AG09309 (cell line): ENCODE measurements around the gene CLRN3.
A peak's percentile ranks its signal among the peaks of the same experiment; 100 is the strongest.

Experiments used
- DNase-seq: peaks from one replicate; pipeline ENCODE4 v3.0.0-alpha.2; 2010; ENCODE audit warnings: low read depth
- H3K4me3 ChIP-seq: 2 replicates; pipeline ENCODE4 v1.5.1; 2011; ENCODE audit warnings: mild to moderate bottlenecking, low read depth, low read length, moderate library complexity; ENCODE audit not compliant: control insufficient read depth
- TF ChIP-seq, protein P1 (sequence below): IDR thresholded peaks from 2 replicates; pipeline ENCODE4 v1.5.1; 2011; ENCODE audit warnings: mild to moderate bottlenecking, low read depth, low read length, inconsistent platforms; ENCODE audit not compliant: insufficient read depth, control insufficient read depth; ENCODE audit errors: missing control alignments

Gene CLRN3

DNA sequence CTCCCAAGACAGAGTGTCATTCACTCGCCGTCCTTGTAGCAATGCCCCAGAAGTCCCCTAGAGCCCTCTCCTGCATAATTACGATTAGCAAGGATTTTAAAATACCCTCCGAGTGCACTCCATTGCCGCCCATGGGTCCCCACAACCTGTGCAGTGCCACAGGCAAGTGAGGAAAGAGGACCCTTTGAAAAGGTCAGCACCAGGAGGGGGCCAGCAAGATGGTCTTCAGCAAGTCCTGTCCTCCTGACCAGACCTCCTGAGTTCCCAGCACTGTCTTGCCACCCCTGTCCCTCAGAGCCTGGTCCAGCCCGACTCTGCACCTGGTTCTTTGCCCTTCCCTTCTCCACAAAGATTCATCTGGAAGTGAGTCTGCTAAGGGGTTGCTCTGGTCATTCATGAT is 32.1 kb downstream of the CLRN3 start:
- no peak for DNase-seq
- TF ChIP-seq, protein P1, sequence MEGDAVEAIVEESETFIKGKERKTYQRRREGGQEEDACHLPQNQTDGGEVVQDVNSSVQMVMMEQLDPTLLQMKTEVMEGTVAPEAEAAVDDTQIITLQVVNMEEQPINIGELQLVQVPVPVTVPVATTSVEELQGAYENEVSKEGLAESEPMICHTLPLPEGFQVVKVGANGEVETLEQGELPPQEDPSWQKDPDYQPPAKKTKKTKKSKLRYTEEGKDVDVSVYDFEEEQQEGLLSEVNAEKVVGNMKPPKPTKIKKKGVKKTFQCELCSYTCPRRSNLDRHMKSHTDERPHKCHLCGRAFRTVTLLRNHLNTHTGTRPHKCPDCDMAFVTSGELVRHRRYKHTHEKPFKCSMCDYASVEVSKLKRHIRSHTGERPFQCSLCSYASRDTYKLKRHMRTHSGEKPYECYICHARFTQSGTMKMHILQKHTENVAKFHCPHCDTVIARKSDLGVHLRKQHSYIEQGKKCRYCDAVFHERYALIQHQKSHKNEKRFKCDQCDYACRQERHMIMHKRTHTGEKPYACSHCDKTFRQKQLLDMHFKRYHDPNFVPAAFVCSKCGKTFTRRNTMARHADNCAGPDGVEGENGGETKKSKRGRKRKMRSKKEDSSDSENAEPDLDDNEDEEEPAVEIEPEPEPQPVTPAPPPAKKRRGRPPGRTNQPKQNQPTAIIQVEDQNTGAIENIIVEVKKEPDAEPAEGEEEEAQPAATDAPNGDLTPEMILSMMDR: no peak
- H3K4me3 ChIP-seq: no peak overlapping the region

DNA sequence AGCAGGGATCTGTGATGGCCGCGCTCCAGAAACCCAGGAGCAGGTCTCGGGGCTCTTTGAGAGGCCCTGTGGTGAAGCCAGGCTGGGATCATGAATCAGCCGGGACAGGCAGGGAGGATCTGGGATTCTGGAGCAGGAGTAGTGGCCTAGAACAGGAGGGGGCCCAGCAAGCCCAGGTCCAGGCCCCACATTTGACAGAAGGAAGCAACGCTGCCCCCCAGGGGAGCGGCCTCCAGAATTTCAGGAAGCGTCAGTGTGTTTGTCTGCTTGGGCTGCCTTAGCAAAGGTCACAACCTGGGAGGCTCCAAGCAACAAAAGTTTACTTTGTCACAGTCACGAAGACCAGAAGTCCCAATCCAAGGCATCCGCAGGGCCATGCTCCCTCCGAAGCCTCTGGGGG is 36.8 kb downstream of the CLRN3 start:
- TF ChIP-seq, protein P1: no peak
- no peak for DNase-seq
- H3K4me3 ChIP-seq: no peak overlapping the region

DNA sequence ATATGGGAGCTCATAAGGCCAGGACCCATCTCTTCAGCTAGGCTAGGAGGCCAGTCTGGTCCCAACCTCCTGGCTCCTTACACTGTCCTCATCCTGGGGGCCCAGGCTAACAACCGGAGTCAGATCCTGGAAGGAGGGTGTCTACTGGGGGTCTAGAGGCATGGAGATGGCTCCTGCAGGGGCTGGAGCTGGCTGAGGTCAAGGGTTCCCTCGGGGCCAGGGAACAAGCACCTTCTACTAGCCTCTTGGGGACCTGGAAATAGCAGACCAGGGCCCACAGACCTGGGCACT is 37.2 kb downstream of the CLRN3 start:
- no peak overlapping the region for H3K4me3 ChIP-seq
- DNase-seq: no peak
- TF ChIP-seq, protein P1: no peak

DNA sequence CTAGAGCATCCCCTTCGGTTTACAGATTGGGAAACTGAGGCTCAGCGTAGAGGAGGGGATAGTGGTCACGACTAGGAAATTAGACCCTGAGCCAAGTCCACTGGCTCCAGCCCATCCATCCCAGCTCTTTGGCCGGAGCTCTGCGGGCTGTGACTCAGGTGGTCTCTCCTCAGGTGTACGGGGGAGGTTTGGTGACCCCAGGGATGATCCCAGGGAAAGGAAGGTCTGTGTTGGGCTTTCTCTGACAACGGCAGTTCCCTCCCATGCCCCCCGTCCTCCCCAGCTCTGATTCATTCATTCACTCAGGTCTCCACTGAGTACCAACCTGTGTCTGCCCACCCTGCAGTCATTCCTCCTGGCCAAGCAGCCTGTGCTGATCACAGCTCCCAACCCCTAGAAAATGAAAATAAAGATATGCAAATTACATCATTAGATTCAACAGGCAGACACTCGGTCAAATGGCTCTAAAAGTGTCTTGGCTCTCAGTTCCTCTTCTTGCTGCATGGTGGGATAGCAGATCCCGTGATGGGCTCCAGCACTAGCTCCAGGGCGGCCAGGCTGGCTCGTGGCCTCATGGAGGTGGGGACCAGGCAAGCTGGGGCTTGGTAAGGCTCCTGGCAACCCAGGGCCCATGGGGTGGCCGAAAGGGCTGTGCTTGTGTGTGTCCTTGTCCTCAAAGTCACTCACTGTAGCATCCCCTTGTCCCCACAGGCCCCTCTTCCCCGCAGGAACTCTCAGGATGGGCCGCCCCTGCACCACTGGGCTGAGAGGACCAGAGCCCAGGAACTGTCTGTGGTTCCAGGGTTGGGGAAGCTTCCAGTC is 37.8 kb downstream of the CLRN3 start:
- TF ChIP-seq, protein P1: no peak
- no peak overlapping the region for H3K4me3 ChIP-seq
- no peak for DNase-seq

DNA sequence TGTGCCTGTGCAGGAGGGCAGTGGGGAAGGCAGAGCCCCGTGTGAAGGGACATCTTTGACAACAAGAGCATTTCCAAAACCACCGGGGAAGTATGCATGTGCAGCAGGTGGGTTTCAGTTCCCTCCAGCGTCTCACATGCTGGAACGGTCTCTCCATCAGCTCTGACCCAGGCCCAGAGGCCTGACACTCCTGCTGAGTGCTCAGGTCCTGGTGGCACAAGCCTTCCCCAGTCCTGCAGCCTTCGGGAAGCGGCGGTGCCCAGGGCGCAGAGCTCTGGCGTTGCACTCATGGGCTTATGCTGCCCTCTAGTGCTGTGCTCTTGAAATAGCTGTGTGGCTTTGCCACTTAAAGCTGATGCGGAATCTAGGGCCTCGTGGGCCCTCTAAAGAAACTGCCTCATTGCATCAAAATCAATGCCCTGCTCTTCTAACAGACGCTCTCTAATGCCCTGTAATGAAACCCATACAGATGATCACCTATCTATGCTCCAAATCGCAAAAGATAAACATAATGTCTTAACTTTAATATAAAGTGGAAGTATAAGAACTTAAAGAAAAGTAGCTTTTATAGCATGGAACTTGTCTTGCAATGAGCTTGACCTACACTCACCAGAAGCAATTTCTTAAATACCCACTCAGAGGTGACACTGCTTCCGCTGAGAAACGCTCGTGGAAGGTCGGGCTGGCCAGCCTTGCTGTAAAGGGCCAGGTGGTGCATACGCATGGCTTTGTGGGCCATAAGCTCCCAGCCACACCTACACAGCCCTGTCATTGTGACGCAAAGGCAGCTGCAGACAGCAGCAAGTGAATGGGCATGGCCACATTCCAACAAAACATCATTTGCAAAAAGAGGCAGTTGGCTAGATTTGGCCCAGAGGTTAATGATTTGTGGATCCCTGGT is 38.6 kb downstream of the CLRN3 start:
- TF ChIP-seq, protein P1: peak; percentile 86
- no peak overlapping the region for H3K4me3 ChIP-seq
- peak; percentile 13 for DNase-seq

DNA sequence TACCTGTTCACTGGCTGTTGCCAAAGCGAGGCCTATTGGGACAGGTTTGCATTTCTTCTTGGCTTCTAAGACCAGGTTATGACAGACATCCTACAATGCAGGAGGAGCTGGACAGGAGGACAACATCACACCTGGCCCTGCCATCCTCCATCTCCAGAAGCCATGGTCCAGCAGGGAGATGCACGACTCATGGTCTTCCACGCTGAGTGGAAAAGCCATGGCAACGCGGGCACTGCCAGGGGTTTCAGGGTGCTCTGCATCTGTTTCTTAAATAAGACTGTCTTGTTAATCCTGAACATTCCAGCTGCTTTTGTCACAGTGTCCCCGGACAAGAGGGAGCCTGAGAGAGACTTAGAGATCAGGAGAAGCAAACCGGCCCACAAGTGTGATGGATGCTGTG is 40.3 kb downstream of the CLRN3 start:
- no peak overlapping the region for H3K4me3 ChIP-seq
- TF ChIP-seq, protein P1: no peak
- DNase-seq: no peak
